GM12801 (cell line): ENCODE results near the gene PCGF3.

Experiments
- TF ChIP-seq, protein P1 (sequence below): IDR thresholded peaks from one replicate; pipeline ENCODE4 v1.5.1; 2011; ENCODE audit warnings: control low read depth; ENCODE audit not compliant: insufficient read length; ENCODE audit errors: extremely low read depth

Gene PCGF3

GRCh38 chr4:725391-726234, 20.0 kb downstream of the PCGF3 start:
- TF ChIP-seq, protein P1, sequence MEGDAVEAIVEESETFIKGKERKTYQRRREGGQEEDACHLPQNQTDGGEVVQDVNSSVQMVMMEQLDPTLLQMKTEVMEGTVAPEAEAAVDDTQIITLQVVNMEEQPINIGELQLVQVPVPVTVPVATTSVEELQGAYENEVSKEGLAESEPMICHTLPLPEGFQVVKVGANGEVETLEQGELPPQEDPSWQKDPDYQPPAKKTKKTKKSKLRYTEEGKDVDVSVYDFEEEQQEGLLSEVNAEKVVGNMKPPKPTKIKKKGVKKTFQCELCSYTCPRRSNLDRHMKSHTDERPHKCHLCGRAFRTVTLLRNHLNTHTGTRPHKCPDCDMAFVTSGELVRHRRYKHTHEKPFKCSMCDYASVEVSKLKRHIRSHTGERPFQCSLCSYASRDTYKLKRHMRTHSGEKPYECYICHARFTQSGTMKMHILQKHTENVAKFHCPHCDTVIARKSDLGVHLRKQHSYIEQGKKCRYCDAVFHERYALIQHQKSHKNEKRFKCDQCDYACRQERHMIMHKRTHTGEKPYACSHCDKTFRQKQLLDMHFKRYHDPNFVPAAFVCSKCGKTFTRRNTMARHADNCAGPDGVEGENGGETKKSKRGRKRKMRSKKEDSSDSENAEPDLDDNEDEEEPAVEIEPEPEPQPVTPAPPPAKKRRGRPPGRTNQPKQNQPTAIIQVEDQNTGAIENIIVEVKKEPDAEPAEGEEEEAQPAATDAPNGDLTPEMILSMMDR: no peak

GRCh38 chr4:726235-726787, 20.7 kb downstream of the PCGF3 start:
- TF ChIP-seq, protein P1: no peak

- TF ChIP-seq, protein P1: no peak
These were observed 21.2 kb downstream of the PCGF3 start for GRCh38 chr4:726838-727237.

DNA sequence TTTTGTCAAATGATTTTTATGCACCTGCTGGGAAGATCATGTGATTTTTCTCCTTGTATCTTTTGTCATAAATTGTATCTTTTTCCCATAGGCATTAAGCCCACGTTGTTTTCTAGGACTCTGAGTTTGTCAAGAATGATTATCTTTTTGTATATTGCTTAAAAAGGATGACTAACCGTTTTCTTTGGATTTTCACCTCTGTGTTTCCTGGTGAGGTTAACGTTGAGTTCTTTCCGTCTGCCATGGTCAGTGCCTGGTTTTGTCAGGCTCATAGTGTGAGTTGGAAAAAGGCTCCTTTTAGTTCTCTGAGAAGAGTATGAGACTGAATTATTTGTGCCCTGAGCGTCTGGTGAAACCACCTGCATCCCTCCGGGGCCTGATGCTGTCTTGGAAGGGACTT, 21.9 kb downstream of the PCGF3 start:
- TF ChIP-seq, protein P1: no peak

DNA sequence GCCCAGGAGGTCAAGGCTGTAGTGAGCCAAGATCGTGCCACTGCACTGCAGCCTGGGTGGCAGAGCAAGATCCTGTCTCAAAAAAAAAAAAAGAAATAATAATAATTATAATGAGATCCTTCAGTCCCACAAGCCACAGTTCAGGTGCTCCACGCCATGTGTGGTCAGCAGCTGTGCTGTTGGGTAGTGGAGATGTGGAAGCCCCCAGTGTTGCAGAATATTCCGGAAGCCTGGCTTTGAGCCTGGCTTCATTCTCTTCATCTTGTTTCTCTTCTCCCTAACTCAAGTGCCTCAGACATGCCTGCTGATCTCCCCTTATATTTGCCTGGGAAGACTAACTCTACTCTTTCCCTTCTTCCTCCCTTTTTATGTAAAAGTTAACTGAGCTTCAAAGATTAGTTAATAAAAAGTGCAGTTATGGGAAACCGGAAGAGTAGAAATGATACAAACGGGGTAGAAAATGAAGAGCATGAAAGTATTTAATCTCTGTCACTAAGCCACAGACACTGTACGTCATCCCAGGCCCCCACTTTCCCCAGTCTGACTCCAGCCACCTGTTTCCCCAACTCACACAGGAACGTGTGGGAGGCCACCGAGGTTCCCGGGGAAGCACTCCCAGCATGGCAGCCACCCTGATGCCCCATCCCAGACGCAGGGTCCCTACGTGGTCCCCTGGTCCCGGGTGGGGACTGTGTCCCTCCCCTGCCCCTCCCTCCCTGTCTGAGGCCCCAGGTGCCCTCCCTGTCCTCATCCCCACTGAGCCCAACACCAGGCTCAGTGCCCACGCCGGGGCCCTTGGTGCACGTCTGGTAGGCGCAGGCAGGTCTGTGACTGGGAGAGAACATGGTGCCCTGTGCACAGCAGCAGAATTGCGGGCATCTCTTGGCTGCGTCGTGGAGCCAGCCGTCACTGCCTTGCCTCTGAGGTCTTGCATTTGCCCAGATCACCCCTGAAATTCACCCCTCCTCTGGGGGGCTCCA, 24.0 kb downstream of the PCGF3 start:
- TF ChIP-seq, protein P1: no peak

- TF ChIP-seq, protein P1: no peak
These were observed 24.9 kb downstream of the PCGF3 start for GRCh38 chr4:730511-730910.

DNA sequence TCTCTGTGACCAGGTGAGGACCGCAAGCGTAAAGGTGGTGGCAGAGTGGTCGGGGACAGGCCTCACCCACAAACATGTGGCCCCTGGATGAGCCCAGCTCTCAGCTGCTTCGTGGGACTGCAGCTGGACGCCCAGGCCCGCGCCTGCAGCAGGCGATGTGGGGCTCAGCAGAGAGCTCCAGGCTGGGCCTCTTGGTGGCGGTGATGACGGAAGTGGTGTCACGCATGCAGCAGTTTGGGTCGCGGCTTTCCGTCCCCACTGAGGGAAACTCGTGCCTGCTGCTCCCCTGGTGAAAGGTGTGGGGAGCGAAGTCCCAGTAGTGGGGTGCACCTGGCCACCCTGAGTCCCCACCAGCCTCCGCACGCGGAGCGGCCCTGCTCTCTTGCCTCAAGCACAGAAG, 26.9 kb downstream of the PCGF3 start:
- TF ChIP-seq, protein P1: no peak
